Stimulated activated CD8-positive, alpha-beta memory T cell treated with anti-CD3 and anti-CD28 coated beads, Interleukin-7, amount 100 ng/mL, for 48 hours (primary cell): ENCODE measurements around the gene ZNF512.
A peak's percentile ranks its signal among the peaks of the same experiment; 100 is the strongest.
"Not testable (repeated sequence)": the region's sequence is repeated elsewhere in the genome, so short reads cannot be mapped to it uniquely, and the experiment has no call there.

ENCODE experiments used
- DNase-seq, 2 donors: peaks; one replicate each; pipeline ENCODE4 v3.0.0-alpha.2; 2020; ENCODE audit warnings: low read depth in 1 of 2; ENCODE audit errors: extremely low read depth in 1 of 2

ZNF512 gene

DNA sequence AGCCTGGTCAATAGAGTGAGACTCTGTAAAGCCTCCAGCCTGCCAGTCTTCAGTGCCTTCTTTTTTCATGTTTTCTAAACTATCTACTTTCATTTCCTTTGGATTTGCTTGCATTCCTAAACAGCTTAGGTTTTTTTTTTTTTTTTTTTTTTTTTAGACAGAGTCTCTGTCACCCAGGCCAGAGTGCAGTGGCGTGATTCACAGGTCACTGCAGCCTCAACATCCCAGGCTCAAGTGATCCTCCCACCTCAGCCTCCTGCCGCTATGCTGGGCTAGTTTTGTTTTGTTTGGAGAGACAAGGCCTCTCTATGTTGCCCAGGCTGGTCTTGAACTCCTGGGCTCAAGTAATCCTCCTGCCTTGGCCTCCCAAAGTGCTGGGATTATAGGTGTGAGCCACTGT is 47.4 kb downstream of the ZNF512 start:
- not testable (repeated sequence) for DNase-seq

- DNase-seq = no peak
These were observed 51.4 kb downstream of the ZNF512 start for GRCh38 chr2:27634291-27634690.

DNA sequence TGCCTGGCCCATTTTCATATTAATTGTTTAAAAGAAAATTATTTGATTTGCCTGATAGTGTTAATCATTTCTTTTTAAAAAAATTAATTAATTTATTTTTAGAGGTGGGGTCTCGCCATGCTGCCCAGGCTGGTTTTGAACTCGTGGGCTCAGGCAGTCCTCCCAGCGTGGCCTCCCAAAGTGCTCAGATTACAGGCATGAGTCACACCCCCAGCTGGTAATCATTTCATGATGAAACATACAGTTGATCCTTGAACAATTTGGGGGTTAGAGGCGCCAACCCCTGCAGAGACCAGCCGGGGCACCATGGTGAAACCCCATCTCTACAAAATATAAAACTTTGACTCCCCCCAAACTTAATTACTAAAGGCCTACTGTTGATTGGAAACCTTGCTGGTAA is 53.9 kb downstream of the ZNF512 start:
- DNase-seq = no peak

DNA sequence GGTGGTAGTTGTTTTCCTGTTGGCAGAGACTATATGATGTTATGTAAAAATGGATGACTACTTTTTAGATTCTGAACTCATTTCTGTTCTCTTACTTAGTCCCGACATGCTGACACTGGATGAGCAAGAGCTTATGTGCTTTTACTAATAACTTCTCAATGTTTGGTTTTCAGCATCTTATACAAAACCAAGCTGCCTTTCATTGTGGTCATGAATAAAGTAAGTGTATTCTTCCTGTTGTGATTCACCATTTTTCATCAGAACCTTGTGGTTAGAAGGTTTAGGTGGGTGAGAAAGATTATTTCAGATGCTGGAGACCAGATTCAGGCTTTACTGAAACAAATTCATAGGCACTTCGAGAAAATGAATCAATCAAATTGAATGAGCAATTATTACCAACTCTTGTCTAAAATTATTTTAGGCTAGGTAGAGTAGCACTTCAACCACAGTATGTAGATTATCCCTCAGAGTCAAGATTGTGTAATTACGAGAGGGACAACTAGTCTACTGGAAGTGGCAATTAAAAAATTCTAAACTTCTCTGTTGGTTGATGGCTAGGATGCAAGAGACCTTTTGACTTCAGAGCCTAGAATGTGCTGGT is 55.3 kb downstream of the ZNF512 start:
- no peak for DNase-seq

- DNase-seq = peak in 1 of 2 donors; percentile 37
These were observed 55.9 kb downstream of the ZNF512 start for GRCh38 chr2:27638709-27639108.

DNA sequence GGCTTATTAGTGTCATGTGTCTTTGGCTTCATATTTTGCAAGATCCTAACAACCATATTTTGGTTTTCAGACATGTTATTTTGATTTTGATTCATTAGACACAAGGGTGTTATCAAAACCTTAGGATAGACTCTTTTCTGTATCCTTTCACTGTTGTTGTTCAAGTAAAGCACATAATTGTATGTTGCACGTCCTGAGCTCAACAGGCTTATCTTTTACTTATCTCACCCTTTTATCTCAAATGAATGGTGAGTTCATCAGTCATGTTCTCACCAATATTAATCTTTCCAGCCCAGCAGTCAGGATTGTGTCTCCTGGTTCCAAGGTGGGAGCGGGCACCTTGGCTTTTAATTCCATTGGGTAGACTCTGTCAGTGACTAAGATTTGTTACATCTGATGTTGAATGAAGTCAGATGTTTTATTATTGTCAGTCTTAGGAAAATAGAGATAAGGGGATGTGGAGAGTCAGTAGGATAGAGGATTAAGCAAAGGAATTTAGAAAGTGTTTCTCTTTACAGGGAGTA is 57.9 kb downstream of the ZNF512 start:
- no peak for DNase-seq

DNA sequence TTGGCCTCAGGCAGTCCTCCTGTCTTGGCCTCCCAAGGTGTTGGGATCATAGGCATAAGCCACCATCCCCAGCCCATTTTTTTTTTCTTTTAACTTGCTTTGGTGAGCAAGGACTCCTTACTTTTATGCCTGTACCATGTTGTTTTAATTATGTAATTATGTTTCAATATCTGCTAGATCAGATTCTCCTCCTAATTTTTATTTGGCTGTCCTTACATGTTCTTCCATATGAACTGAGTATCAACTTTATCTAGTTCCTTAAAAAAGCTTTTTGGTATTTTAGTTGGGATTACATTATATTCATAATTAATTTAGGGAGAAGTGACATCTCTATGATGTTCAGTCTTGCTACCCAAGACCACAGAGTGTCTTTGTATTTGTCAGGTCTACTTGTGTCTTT is 62.4 kb downstream of the ZNF512 start:
- DNase-seq = no peak

GRCh38 chr2:27647289-27647688 is 64.4 kb downstream of the ZNF512 start:
- no peak for DNase-seq

GRCh38 chr2:27647737-27648136 is 64.9 kb downstream of the ZNF512 start:
- no peak for DNase-seq

DNA sequence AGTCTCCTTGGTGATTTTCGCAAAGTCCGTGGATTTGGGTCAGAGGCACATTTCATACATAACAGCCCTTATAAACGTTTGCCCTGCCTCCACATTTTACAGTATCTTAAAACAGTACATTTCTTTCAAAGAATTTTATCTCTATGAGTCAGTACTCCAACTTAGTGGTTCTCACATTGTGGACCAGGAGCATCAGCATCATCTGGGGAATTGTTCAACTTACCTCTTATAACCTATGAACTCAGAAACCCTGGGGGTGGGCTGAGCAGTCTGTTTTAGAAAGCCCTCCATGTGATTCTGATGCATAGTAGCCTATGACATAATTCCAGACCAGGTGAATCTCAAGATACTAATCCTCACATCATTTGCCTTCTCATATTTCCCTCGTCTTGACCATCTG is 68.2 kb downstream of the ZNF512 start:
- DNase-seq = no peak

DNA sequence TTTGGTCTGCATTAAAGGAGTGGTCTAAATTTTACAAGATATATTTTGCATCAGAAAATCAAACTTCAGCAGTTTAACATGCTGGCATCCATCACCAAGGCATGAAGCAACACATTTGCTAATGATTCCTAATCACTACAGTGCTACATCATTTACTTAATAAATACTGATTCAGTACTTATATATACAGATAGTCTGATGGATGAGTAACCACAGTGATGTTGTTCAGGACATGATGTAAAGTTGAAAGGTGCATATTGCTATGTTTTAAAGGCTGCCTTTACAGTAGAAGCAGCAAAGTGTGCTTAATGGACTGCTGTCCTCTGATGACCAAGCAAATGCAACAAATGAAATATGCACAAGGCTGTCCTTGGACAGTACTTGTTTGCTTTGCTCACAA is 69.5 kb downstream of the ZNF512 start:
- DNase-seq = no peak

DNA sequence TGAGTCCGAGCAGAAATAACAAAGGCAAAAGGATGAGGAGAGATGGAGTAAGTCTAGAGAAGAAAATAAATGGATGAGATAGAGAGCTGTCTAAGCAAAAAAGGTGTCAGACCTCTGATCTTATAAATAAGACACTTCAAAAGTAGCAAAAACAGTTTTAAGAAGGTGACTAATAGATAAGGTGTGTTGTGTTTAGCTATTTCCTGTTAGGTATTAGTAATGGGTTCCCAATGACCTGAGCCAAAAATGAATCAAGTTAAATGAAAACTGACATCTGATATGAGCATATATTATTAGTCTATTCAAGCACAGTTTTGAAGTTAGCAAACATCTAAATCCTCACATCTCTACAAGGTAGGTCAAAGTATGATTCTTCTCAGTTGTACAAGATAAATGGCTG is 69.9 kb downstream of the ZNF512 start:
- DNase-seq = no peak

- no peak for DNase-seq
These were observed 70.6 kb downstream of the ZNF512 start for GRCh38 chr2:27653397-27653796.

GRCh38 chr2:27655155-27655951 is 72.5 kb downstream of the ZNF512 start:
- DNase-seq = no peak

DNA sequence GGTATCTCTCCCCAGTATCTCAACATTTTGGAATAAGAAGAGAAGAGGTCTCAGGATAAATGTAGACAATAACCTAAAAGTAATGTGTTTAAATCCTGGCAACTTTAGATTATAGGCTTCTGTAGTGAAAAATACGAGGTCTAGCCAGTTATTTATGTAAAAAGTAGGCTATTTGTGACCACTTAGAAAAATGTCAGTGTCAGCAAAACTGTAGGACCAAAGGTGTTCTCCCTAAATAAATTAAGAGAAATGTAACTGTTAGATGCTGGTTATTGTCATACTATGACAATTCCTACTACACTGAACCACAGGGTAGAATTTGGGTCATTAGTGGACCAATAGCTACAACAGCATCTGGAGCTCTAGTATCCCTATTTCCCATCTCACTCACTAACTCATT is 78.5 kb downstream of the ZNF512 start:
- DNase-seq = no peak

DNA sequence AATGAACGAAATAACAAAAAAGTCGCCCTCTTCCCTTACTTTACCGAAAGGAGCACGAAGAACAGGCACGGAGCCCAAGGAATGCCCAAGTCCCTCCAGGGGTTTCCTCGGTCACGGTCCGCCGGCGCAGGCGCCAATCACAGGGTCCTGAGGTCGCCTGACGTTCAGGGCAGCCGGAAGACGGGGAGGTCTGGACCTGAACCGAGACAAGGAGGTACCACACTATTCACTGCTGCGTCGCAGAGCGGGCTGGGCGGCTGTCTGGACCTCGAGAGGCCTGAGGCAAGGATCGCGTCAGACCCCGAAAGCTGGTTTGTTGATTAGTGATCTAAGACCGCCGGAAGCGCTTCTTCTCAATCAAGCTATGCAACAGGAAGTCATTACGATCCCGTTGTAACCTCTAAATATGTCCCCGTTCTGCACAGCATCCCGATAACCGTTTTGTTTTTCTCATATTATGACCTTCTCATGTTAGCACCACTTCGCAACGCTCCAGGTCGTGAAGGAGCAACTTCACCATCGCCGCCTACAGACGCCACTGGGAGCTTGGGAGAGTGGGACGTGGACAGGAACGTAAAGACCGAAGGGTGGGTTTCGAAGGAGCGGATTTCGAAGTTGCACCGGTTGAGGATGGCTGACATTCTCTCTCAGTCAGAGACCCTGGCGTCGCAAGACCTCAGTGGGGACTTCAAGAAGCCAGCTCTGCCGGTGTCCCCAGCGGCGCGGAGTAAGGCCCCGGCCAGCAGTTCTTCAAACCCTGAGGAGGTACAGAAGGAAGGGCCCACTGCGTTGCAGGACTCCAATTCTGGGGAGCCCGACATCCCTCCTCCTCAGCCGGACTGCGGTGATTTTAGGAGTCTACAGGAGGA is 80.7 kb downstream of the ZNF512 start, which contains the start of the genes SLC4A1AP and SUPT7L:
Gene SLC4A1AP (plus strand): TSS at position 605 of the 869 bp plus-strand sequence. CDS start 26 bp downstream, at position 631.
Gene SUPT7L (minus strand): TSS at position 330 of the 869 bp plus-strand sequence. CDS start 1,422 bp downstream, outside the sequence.
- DNase-seq = peak; percentile 44 to 53

DNA sequence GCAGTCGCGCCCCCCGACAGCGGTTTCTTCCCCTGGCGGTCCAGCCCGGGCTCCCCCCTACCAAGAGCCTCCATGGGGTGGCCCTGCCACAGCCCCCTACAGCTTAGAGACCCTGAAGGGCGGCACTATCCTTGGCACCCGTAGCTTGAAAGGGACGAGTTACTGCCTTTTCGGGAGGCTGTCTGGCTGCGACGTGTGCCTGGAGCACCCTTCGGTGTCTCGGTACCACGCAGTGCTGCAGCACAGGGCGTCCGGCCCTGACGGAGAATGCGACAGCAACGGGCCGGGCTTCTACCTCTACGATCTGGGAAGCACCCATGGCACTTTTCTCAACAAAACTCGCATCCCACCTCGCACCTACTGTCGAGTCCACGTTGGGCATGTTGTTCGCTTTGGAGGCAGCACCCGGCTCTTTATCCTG is 81.3 kb downstream of the ZNF512 start:
- DNase-seq = peak in 1 of 2 donors; percentile 8

DNA sequence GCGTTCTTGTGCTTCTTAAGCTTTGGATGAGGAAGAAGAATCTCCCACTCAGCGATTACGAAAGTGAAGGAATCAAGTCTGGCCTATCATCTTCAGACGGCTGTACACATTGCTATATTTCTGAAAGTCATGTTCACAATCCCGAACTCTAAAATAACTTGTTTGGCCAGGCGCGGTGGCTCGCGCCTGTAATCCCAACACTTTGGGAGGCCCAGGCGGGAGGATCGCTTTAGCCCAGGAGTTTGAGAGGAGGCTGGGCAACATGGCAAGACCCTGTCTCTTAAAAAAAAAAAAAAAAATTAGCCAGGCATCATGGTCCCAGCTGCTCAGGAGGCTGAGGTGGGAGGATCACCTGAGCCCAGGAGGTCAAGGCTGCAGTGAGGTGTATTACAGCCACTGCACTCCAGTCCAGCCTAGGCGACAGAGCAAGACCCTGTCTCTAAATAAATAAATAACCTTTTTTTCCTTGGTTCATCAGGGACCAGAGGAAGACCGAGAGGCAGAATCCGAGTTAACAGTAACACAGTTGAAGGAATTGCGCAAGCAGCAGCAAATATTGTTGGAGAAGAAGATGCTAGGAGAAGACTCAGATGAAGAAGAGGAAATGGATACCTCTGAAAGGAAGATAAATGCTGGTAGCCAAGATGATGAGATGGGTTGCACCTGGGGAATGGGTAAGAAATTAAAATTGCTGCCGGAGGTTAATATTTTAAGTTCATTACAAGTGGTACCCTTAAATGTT is 82.0 kb downstream of the ZNF512 start:
- no peak for DNase-seq

DNA sequence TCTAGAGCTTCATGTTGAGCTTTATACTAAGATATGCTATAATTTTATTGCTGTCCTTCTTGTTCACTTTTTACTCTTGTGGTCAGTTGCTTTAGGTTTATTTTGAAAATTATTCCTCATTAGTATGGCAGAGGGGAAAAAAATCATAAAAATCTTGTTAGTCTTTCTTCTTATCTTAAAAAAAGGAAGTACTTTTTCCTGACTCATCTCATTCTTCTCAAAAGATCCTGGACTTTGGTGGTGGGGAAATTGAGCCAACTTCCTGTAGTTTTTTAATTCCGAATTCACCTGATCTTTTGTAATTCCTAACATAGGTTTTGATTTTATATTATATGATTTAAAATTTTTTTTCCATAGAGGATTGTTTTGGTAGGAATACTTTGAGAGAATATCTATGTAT is 84.6 kb downstream of the ZNF512 start:
- no peak for DNase-seq

- DNase-seq = no peak
These were observed 88.4 kb downstream of the ZNF512 start for GRCh38 chr2:27671235-27671634.
